Testis (tissue), 3 donors: ENCODE results near the gene SUSD6. TPM values are rescaled to one million over a fixed set of nuclear protein-coding genes. Genes with fewer than 3 reads are reported as not detected.

Source experiments
- DNase-seq: peaks from one replicate; pipeline ENCODE4 v3.0.0-alpha.2; 2019
- H3K27ac ChIP-seq, 2 donors: fragments of 200-600 bp; sonication (generic); one replicate each; pipeline ENCODE4 v1.5.1; 2019
- H3K27me3 ChIP-seq: fragments of 200-600 bp; sonication (generic); one replicate; pipeline ENCODE4 v1.5.1; 2019
- H3K36me3 ChIP-seq: fragments of 200-600 bp; sonication (generic); one replicate; pipeline ENCODE4 v1.5.1; 2017; ENCODE audit warnings: low read depth; ENCODE audit errors: missing control alignments
- H3K4me1 ChIP-seq: fragments of 200-600 bp; sonication (generic); one replicate; pipeline ENCODE4 v1.5.1; 2019
- H3K4me3 ChIP-seq, 2 donors: fragments of 200-600 bp; sonication (generic); one replicate each; pipeline ENCODE4 v1.5.1; 2017 to 2019
- H3K9me3 ChIP-seq: fragments of 200-600 bp; sonication (generic); one replicate; pipeline ENCODE4 v1.5.1; 2017
- POLR2A ChIP-seq: fragments of 450-650 bp; IDR thresholded peaks from one replicate; pipeline ENCODE4 v1.6.1; 2017; ENCODE audit warnings: antibody characterized with exemption, mild to moderate bottlenecking, moderate library complexity
- WGBS, 2 donors: methylation state at CpG; one replicate each; pipeline ENCODE4 v1.1.5; 2018; 5-methylcytosine and 5-hydroxymethylcytosine counted together
- intact Hi-C: fragments of 100-400 bp; cut with DNase I; formaldehyde crosslinking; loops from one replicate; pipeline ENCODE4 v1.15.1; 2023; ENCODE audit warnings: low total_unique reads
- polyA plus RNA-seq: library from polyadenylated mRNA; stranded (reverse); fragments of 350-450 nt; fragmentation: Illumina TruSeq; extraction: RNeasy Lipid Tissue Mini Kit (QIAGEN cat#74804); gene quantifications from one replicate; pipeline ENCODE4 v1.2.3, GENCODE V29; 2014; ENCODE audit warnings: low read depth, low replicate concordance; ENCODE audit not compliant: insufficient read depth
- total RNA-seq, 2 donors: library from RNA; depleted of rRNA; stranded (reverse); fragments of >200 nt; gene quantifications; one replicate each; pipeline ENCODE4 v1.2.3, GENCODE V29; 2016
- TF ChIP-seq, protein P1 (sequence below), 3 experiments: fragments of 450-650 bp in 2 of 3; fragments of 200-600 bp in 1 of 3; sonication (generic) in 1 of 3; IDR thresholded peaks; one replicate each; pipeline ENCODE4 v1.5.1; 2016 to 2019; ENCODE audit warnings: antibody characterized with exemption in 3 of 3, mild to moderate bottlenecking in 2 of 3, moderate library complexity in 1 of 3

SUSD6 gene
- total and polyA plus RNA-seq, 3 donors from 2014 or later, result 27.7 to 39.5 (median 38.7) TPM

DNA sequence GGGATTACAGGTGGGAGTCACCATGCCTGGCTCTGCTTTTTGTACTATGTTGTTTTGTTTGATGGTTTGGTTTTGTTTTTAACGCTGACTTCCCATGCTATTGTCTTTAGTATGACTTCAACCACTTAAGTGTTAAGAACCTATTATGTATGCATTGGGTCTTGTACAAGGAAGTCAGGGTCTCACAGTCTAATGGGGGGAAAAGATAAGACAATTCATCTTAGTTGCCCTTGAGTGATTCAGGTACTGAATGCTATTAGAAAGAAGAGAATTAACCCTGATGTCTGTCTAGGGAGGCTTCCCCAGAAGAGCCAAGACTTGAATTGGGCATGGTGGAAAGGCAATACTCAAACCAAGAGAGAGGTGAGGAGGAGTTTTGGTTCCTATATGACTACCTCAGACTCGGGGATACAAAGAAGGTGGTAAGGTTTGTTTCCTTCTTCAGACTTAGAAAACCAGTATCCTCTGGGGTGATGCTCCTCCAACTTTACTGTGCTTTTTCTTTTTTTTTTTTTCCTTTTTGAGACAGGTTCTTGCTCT is 64.6 kb downstream of the SUSD6 start:
- H3K27me3 ChIP-seq, result no peaks in the 10 kb centered on the region
- WGBS, 2 donors, result 82 to 89% methylated on average over 2 of the region's 2 CpGs
- H3K36me3 ChIP-seq, result no peaks in the 10 kb centered on the region
- intact Hi-C loops, result no loop called here
- no peak overlapping the region for H3K27ac ChIP-seq
- no peak overlapping the region for H3K4me3 ChIP-seq
- DNase-seq, result no peak
- H3K4me1 ChIP-seq, result peaks cover 17% of the 10 kb centered on the region
- TF ChIP-seq POLR2A, result no peak
- TF ChIP-seq, protein P1, sequence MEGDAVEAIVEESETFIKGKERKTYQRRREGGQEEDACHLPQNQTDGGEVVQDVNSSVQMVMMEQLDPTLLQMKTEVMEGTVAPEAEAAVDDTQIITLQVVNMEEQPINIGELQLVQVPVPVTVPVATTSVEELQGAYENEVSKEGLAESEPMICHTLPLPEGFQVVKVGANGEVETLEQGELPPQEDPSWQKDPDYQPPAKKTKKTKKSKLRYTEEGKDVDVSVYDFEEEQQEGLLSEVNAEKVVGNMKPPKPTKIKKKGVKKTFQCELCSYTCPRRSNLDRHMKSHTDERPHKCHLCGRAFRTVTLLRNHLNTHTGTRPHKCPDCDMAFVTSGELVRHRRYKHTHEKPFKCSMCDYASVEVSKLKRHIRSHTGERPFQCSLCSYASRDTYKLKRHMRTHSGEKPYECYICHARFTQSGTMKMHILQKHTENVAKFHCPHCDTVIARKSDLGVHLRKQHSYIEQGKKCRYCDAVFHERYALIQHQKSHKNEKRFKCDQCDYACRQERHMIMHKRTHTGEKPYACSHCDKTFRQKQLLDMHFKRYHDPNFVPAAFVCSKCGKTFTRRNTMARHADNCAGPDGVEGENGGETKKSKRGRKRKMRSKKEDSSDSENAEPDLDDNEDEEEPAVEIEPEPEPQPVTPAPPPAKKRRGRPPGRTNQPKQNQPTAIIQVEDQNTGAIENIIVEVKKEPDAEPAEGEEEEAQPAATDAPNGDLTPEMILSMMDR (IDR thresholded peaks at IDR 0.05), result no peak
- H3K9me3 ChIP-seq, result no peaks in the 10 kb centered on the region

DNA sequence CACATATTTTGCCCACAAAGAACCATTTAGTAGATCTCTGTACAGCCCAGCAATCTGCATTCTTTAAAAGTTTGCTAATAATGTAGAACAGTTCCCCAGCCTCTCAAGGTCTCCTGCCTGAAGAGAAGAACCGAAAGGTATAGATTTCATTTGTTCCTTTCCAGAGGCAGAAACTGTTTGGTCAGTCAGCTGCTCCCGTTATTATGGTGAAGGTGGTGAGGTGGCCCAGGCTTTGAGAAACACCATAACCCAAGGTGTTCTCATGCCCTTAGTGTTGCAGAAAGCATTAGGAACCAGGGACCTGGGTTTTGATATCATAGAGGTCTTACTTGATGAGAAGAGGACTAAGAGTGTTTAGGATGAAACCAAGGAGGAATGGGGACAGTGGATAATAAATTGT is 65.3 kb downstream of the SUSD6 start:
- no peak overlapping the region for H3K27ac ChIP-seq
- DNase-seq, result no peak
- no peaks in the 10 kb centered on the region for H3K36me3 ChIP-seq
- H3K27me3 ChIP-seq, result no peaks in the 10 kb centered on the region
- TF ChIP-seq, protein P1 (IDR thresholded peaks at IDR 0.05), result no peak
- no peak for TF ChIP-seq POLR2A
- no peak overlapping the region for H3K4me3 ChIP-seq
- peaks cover 17% of the 10 kb centered on the region for H3K4me1 ChIP-seq
- 93 to 95% methylated on average over 2 of the region's 2 CpGs for WGBS, 2 donors
- intact Hi-C loops, result no loop called here
- no peaks in the 10 kb centered on the region for H3K9me3 ChIP-seq

DNA sequence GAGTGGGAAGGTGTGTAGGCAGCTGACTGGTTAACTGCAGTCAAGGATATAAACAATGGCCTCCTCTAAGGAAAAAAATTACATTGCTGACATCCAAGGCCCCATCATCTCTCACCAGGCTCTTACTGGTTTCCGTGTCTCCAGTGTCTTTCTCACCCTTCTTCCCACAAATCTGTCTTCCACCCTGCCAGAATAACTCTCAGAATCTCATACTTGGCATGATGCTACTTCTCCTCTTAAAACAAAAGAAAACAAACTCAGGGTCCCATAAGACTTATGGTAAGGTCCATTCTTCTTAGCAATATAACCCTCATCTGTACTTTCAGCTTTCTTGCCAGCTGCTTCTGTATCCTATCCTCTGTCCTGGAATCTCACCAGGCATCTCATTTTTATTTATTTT is 68.9 kb downstream of the SUSD6 start:
- intact Hi-C loops, result no loop called here

DNA sequence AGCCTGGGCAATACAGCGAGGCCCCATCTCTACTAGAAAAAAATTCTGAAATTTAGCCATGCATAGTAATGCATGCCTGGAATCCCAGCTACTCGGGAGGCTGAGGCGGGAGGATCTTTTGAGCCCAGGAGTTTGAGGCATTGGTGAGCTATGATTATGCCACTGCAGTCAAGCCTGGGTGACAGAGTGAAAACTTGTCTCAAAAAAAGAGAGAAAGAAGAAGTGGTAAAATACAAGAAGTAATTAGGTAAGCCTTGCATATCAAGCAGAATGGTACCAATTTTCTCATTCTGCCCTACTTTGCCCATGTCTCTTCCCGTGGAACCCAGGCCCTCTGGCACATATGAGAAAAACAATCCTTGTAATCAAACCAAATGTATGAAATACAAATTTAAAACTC is 70.7 kb downstream of the SUSD6 start:
- 89 to 91% methylated on average over 4 of the region's 4 CpGs for WGBS, 2 donors
- intact Hi-C loops, result no loop called here
- Histone ChIP-seq H3K27me3 (no peaks in the 10 kb centered on the region), H3K27ac (no peak overlapping the region), H3K36me3 (no peaks in the 10 kb centered on the region), H3K4me3 (no peak overlapping the region), H3K9me3 (no peaks in the 10 kb centered on the region), H3K4me1 (peaks cover 5% of the 10 kb centered on the region)
- no peak for TF ChIP-seq POLR2A
- TF ChIP-seq, protein P1 (IDR thresholded peaks at IDR 0.05), result no peak
- DNase-seq, result no peak

More for the DNA sequence above, 68.9 kb downstream of the SUSD6 start:
- H3K4me1 ChIP-seq, result peaks cover 2% of the 10 kb centered on the region
- DNase-seq, result no peak
- TF ChIP-seq, protein P1 (IDR thresholded peaks at IDR 0.05), result no peak
- no peak for TF ChIP-seq POLR2A
- H3K36me3 ChIP-seq, result no peaks in the 10 kb centered on the region
- H3K4me3 ChIP-seq, result no peak overlapping the region
- no peak overlapping the region for H3K27ac ChIP-seq
- WGBS, 2 donors, result 93 to 96% methylated on average over 1 of the region's 1 CpG
- no peaks in the 10 kb centered on the region for H3K27me3 ChIP-seq
- no peaks in the 10 kb centered on the region for H3K9me3 ChIP-seq

DNA sequence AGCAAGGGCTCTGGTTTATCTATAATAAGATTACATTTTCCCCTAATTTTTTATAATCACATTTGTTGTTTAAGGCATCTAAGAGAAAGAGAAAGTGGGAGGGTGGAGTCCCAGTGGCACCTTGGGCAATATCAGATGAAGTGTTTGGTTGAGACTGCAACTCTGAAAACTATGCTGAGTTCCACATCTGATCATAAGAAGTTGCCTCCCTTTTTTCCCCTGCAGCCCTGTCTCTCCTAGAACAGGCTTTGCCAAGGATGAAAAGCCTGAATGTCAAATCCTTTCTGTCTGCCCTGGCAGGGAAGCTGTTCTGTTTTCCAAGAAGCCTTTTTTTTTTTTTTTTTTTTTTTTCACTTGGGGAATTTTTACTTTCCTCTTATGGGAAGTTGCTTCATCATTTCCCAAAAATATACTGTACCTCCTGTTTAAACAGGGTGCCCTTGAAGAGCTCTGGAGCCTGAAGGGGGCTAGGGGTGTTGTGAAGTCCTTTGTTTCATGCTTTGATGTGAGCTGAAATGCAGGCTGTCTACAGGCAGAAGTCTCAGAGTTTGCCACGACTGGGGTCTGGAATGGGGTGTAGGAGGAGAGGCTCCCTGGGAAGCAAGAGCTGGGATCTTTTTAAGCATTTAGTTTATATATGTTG is 71.3 kb downstream of the SUSD6 start:
- no peak overlapping the region for H3K27ac ChIP-seq
- no peaks in the 10 kb centered on the region for H3K36me3 ChIP-seq
- H3K27me3 ChIP-seq, result no peaks in the 10 kb centered on the region
- no peak overlapping the region for H3K4me3 ChIP-seq
- DNase-seq, result no peak
- H3K9me3 ChIP-seq, result no peaks in the 10 kb centered on the region
- intact Hi-C loops, result no loop called here
- H3K4me1 ChIP-seq, result peaks cover 5% of the 10 kb centered on the region
- TF ChIP-seq POLR2A, result no peak
- TF ChIP-seq, protein P1 (IDR thresholded peaks at IDR 0.05), result no peak
- 71 to 74% methylated on average over 1 of the region's 1 CpG for WGBS, 2 donors
